GM12873 (cell line): ENCODE data around the gene CREB5.

Experiments
- TF ChIP-seq, protein P1 (sequence below): IDR thresholded peaks from 2 replicates; pipeline ENCODE4 v1.5.1; 2012; ENCODE audit warnings: low read depth, mild to moderate bottlenecking, moderate library complexity, low read length, control low read depth; ENCODE audit not compliant: insufficient read depth; ENCODE audit errors: missing control alignments

Gene CREB5

DNA sequence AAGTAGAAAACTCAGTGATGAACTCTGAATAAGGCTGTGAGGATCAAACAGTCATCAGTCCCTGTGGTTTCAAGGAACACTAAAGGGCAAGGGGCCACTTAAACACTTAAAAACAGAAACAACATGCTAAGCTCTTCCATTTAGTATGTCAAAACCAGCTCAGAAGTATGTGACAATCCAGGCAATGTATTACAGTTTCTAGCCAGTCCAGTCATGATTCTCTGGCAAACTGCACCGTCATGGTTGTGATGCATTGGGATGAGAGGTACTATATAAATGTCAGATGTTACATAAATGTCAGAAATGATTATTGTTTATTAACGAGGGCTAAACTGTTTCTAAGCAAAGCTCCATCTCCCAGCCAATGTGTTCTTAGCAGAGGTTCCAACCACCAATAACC is 4.7 kb upstream of the CREB5 start:
- TF ChIP-seq, protein P1, sequence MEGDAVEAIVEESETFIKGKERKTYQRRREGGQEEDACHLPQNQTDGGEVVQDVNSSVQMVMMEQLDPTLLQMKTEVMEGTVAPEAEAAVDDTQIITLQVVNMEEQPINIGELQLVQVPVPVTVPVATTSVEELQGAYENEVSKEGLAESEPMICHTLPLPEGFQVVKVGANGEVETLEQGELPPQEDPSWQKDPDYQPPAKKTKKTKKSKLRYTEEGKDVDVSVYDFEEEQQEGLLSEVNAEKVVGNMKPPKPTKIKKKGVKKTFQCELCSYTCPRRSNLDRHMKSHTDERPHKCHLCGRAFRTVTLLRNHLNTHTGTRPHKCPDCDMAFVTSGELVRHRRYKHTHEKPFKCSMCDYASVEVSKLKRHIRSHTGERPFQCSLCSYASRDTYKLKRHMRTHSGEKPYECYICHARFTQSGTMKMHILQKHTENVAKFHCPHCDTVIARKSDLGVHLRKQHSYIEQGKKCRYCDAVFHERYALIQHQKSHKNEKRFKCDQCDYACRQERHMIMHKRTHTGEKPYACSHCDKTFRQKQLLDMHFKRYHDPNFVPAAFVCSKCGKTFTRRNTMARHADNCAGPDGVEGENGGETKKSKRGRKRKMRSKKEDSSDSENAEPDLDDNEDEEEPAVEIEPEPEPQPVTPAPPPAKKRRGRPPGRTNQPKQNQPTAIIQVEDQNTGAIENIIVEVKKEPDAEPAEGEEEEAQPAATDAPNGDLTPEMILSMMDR: no peak

DNA sequence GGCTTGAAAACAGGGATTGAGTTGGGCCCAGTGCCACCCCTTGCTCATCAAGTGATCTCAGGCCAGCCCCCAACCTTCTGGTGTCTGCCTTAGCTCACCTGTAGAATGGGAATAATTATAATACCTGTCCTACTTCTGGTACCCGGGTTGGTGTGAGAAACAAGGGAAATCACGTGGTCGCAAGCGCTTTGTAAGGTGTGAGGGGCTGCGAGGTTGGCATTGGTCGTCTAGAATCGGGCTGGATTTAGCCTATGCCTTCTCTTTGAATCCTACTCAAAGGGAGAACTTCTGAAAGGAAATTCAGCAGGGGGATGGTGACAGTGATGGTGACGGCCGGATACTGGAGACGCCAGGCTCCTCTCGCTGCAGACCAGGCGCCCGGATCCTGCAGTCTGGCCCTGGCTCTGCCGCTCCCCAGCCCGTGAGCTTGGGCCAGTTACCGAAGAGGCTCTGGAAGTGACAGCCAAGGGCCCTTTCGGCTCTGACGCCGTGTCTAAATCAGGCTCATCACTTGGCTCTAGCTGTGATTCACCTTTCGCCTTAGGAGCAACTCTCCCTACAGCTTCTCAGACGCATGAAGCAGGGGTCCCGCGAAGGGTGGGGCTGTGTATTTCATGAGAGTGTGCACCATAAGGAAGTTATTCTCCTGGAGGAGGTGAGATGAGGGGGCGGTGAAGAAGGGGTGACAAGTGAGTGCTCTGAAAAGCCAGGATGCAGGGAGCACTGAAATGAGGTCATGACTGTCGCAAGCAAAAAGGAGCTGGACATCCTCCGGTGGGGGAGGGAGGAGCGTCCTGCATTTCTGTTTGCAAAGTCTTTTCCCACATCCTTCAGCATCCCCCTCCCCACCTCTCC is 4.0 kb upstream of the CREB5 start:
- TF ChIP-seq, protein P1: no peak

DNA sequence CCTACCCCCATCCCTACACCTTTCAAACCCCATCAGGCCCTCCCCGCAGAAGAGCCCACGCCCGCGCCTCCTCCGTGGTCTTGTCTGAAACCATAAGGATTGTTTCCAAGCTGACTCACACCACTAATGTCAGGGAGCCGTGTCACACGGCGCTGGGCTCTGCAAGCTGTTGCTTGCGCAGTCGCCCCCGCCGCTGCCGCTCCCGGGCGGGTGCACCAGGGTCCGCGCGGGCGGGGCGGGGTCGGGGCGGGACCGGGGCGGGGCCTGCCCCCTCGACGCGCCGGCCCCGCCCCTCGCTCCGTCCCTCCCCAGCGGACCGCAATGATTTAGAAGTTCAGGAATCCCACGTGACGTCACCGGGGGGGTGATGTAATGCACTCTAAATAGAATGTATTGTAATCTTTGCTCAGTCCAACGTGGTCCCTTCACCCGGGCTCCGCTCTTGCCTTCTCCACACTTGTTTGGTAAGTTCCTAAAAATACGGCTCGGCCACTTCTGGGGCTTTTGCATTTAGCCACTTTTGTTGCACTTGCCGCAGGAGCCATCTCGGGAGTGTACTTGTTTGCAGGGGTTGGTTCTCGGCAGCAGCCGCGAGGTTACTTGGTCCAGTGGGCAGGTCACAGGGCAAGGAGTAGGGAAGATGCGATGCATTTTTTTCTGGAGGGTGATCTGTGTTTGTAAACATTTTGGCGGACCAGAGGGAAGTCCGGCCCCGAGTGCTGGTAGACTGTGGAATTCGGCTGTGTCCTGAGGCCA is 3.2 kb upstream of the CREB5 start:
- TF ChIP-seq, protein P1: no peak

DNA sequence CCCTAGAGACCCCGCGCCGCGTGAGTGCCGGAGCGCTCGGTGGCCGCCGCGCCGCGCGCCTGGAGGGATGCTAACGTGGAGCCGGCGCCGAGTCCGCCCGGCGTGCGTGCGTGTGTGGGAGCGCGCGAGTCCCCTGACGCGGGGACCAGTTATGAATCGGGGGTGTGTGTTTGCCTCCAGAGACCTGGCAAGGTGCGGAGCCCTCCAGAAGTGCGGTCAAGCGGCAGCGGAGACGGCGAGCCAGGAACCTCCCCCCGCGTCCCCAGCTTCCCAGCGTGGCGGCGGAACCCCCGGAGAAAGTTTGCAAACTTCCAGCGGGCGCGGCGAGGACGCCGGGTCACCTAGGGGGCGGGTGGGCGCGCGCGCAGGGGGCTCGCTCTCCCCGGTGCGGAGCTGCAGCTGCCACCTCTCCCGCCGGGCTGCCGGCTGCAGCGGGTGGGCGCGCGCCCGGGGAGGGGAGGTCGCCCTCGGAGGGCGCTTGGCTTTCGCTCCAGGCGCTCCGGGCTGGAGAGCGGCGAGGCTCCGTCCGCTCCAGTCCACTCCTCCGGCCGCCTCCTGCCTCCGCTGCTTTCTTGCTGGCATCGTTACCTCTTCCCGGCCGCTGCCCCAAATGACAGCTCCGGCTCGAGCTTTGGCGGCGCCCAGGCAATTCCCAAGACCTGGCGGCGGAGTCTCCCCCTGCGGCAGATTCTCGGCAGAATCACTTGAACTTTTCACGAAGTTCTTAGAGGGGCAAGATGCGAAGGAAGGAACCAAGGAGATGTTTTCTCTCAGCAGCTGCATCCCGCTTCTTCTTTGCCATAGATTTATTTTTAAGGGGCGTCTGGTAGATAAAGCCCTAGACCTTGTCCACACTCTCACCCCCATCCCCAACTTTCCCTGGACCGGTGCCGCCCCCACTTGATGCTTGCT is 2.3 kb upstream of the CREB5 start:
- TF ChIP-seq, protein P1: no peak

DNA sequence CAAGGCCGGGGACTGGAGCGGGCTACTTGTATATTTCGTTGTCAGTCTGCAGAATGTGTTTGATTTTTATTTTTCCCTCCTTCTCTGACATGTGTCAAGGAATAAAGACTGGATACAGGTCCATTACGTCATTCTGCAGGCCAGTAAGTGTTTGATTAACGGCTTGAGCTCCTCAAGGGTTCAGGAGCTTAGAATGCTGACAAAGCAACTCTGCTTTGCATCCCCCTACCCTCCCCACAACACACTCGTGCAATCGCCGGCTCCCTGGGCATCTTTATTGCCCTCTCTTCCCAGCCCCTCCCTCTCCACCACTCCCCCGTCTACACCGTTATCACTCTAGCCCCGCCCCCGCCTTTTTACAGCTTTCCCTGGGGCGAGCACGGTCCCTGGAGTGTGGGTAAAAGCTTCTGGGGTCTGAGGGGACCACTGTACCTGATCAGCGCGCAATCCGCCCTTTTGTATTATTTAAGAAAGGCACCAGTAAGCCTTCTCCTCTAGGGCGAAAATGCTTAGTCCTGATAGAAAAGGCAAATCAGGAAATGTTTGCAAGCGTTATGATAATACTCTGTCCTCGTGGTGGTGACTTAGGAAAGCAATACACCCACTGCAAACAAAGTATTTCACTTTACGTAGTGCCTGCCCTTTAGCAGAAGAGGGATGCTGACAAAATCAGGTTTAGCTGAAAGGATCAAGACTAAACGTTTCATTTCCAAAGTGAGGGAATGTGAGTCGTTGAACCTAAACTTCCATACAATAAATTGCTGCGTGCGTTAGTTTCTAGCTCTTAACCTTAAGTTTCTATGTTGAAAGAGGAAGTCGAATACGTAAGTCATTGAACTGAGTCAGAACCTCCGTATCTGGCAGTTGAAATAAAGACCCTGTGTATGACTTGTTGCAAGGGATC is 1.4 kb upstream of the CREB5 start:
- TF ChIP-seq, protein P1: no peak

DNA sequence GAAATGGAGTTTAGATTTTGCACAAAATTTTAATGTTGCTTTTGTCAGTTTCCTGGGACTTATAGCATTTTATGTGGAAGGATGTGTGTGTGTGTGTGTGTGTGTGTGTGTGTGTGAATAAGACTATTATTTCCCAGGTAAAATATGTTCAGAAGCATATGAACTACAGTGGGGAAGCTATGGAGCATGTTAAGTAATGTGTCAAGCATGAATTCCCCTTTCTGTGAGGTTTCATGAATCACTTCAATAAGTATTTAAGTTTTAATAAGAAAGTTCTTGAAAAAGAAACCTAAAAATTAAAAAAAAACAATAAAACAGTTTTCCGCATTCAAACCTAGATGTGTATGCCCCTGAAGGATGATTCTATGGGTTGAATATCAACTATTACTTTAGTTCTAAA is 693 bp downstream of the CREB5 start:
- TF ChIP-seq, protein P1: no peak
